GM12891 (cell line): ENCODE measurements around the gene DPEP2NB.

Source experiments
- PAX5 ChIP-seq: IDR thresholded peaks from 2 replicates; pipeline ENCODE4 v1.6.1; 2011; ENCODE audit warnings: low read length, moderate library complexity, mild to moderate bottlenecking; ENCODE audit not compliant: insufficient read depth, severe bottlenecking
- POLR2A ChIP-seq: IDR thresholded peaks from 2 replicates; pipeline ENCODE4 v1.6.1; 2011; ENCODE audit warnings: low read depth, low read length, control low read depth
- POLR2AphosphoS5 ChIP-seq: IDR thresholded peaks from 2 replicates; pipeline ENCODE4 v1.6.1; 2011; ENCODE audit warnings: low read depth, low read length, control low read depth
- TAF1 ChIP-seq: IDR thresholded peaks from 2 replicates; pipeline ENCODE4 v1.6.1; 2011; ENCODE audit warnings: low read depth, low read length, control low read depth

GRCh38 chr16:68009157-68009735 is 6.5 kb downstream of the DPEP2NB start:
- TF ChIP-seq POLR2A (no peak), POLR2AphosphoS5 (no peak), PAX5 (no peak), TAF1 (no peak)
